HL-60 (cell line): ENCODE measurements around the gene UBE2QL1.

Experiments used
- DNase-seq, 2 experiments: peaks; one replicate each; pipeline ENCODE4 v3.0.0-alpha.2; 2010 to 2020; ENCODE audit warnings: low read depth in 1 of 2, low spot score in 1 of 2
- H3K27ac ChIP-seq: fragments of 250-450 bp; sonication (Bioruptor Pico); replicated peaks from 2 replicates; pipeline ENCODE4 v1.5.1; 2020; ENCODE audit warnings: mild to moderate bottlenecking, moderate library complexity
- H3K27me3 ChIP-seq: fragments of 250-450 bp; sonication (Bioruptor Pico); 2 replicates; pipeline ENCODE4 v1.5.1; 2021; ENCODE audit warnings: mild to moderate bottlenecking, moderate library complexity; ENCODE audit not compliant: insufficient read depth, poor library complexity, severe bottlenecking
- H3K4me3 ChIP-seq: replicated peaks from 2 replicates; pipeline ENCODE4 v1.5.1; 2011; ENCODE audit warnings: mild to moderate bottlenecking, control low read depth, low read length; ENCODE audit not compliant: insufficient read depth
- GABPA ChIP-seq: IDR thresholded peaks from 2 replicates; pipeline ENCODE4 v1.6.1; 2012; ENCODE audit warnings: low read depth
- POLR2AphosphoS5 ChIP-seq: IDR thresholded peaks from 2 replicates; pipeline ENCODE4 v1.6.1; 2012; ENCODE audit warnings: low read depth
- REST ChIP-seq: IDR thresholded peaks from 2 replicates; pipeline ENCODE4 v1.6.1; 2012; ENCODE audit warnings: low read depth; ENCODE audit not compliant: insufficient replicate concordance
- SPI1 ChIP-seq: IDR thresholded peaks from 2 replicates; pipeline ENCODE4 v1.6.1; 2012; ENCODE audit warnings: low read depth, mild to moderate bottlenecking, borderline replicate concordance
- TF ChIP-seq, protein P1 (sequence below): IDR thresholded peaks from one replicate; pipeline ENCODE4 v1.5.1; 2011; ENCODE audit warnings: low read length, control low read depth, inconsistent platforms; ENCODE audit not compliant: insufficient read depth

The UBE2QL1 gene

GRCh38 chr5:6503342-6503741 lies 54.7 kb downstream of the UBE2QL1 start:
- no peak for DNase-seq
- TF ChIP-seq GABPA (no peak), POLR2AphosphoS5 (no peak), SPI1 (no peak), REST (no peak)
- TF ChIP-seq, protein P1, sequence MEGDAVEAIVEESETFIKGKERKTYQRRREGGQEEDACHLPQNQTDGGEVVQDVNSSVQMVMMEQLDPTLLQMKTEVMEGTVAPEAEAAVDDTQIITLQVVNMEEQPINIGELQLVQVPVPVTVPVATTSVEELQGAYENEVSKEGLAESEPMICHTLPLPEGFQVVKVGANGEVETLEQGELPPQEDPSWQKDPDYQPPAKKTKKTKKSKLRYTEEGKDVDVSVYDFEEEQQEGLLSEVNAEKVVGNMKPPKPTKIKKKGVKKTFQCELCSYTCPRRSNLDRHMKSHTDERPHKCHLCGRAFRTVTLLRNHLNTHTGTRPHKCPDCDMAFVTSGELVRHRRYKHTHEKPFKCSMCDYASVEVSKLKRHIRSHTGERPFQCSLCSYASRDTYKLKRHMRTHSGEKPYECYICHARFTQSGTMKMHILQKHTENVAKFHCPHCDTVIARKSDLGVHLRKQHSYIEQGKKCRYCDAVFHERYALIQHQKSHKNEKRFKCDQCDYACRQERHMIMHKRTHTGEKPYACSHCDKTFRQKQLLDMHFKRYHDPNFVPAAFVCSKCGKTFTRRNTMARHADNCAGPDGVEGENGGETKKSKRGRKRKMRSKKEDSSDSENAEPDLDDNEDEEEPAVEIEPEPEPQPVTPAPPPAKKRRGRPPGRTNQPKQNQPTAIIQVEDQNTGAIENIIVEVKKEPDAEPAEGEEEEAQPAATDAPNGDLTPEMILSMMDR: no peak
- no peak overlapping the region for H3K4me3 ChIP-seq
- H3K27ac ChIP-seq: no peak overlapping the region
- no peaks in the 10 kb centered on the region for H3K27me3 ChIP-seq

DNA sequence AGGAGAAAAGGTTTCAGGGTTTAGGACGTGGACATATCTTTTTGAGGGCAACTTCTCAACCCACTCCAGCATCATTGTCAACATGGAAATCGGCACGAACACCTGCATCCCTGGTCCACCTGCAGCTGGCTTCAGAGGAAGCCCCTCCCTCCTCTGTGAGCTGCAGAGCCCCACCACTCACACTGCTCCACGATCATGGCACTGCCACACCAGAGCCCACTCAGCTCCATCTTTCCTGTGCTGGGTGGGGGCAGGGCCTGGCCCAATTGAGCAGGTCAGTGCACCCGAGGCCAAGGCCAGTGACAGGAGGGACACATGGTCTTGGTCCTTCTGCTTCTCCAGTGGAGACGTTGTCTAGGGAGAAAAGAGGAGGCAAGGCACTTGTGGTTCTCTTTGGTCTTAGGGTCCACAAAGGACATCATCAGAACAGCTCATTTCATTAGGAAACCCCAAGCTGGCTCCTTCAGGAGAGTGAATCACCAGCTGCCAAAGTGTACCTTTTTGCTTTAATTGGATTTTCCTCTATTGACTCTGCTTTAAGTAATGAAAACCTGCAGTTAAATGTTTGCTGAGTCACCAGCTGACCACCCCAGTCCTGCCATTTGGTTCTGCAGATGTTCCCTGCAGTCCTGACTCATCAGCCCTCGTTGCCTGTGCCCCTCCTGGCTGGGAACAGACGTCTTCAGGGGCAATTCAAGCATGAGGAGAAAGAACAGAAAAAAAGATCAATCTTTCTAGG lies 56.2 kb downstream of the UBE2QL1 start:
- Histone ChIP-seq H3K27me3 (no peaks in the 10 kb centered on the region), H3K27ac (no peak overlapping the region), H3K4me3 (no peak overlapping the region)
- DNase-seq: no peak
- TF ChIP-seq SPI1 (no peak), GABPA (no peak), POLR2AphosphoS5 (no peak), REST (no peak)
- TF ChIP-seq, protein P1: no peak

DNA sequence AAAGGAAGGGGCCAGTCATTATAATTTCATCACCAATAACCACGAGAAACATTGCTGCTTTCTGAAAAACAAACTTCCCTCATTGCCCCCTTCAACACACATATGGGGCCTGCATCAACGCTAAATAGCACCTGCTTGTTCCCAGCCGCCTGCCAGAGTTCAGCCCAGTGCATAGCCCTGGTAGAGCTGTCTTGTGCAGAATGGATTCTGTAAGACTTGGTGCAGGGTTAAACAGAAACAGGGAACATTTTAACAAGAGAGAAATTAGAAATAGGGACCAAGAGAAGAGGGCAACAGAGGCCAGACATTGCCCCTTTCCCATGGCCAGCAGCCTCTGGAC lies 56.7 kb downstream of the UBE2QL1 start:
- no peak for DNase-seq
- H3K27me3 ChIP-seq: no peaks in the 10 kb centered on the region
- TF ChIP-seq POLR2AphosphoS5 (no peak), GABPA (no peak), SPI1 (no peak), REST (no peak)
- TF ChIP-seq, protein P1: no peak
- H3K4me3 ChIP-seq: no peak overlapping the region
- H3K27ac ChIP-seq: no peak overlapping the region
